H9 (cell line): ENCODE measurements around the gene GRIA1. TPM values are rescaled to one million over a fixed set of nuclear protein-coding genes. Genes with fewer than 3 reads are reported as not detected.

Experiments
- DNase-seq: peaks from one replicate; pipeline ENCODE4 v3.0.0-alpha.2; 2017
- H2AFZ ChIP-seq: one replicate; pipeline ENCODE4 v1.6.1; 2013; ENCODE audit warnings: mild to moderate bottlenecking, low read length, control low read depth, moderate library complexity
- H2AK5ac ChIP-seq: 2 replicates; pipeline ENCODE4 v1.6.1; 2013; ENCODE audit warnings: low read length, control low read depth, mixed read lengths; ENCODE audit not compliant: insufficient read length
- H2BK120ac ChIP-seq: one replicate; pipeline ENCODE4 v1.6.1; 2013; ENCODE audit warnings: low read depth, mild to moderate bottlenecking, low read length, control low read depth, inconsistent platforms; ENCODE audit not compliant: poor library complexity, severe bottlenecking
- H2BK12ac ChIP-seq: 2 replicates; pipeline ENCODE4 v1.6.1; 2013; ENCODE audit warnings: low read length, control low read depth, mixed read lengths, low read depth; ENCODE audit not compliant: insufficient read length
- H2BK15ac ChIP-seq: 2 replicates; pipeline ENCODE4 v1.6.1; 2013; ENCODE audit warnings: low read depth, low read length, control low read depth
- H2BK20ac ChIP-seq: one replicate; pipeline ENCODE4 v1.6.1; 2013; ENCODE audit warnings: low read depth, mild to moderate bottlenecking, low read length, control low read depth, inconsistent platforms; ENCODE audit not compliant: poor library complexity, severe bottlenecking
- H2BK5ac ChIP-seq: 2 replicates; pipeline ENCODE4 v1.6.1; 2013; ENCODE audit warnings: low read length, control low read depth, mixed read lengths; ENCODE audit not compliant: insufficient read length
- H3K14ac ChIP-seq: 2 replicates; pipeline ENCODE4 v1.6.1; 2013; ENCODE audit warnings: low read length, control low read depth; ENCODE audit not compliant: insufficient read depth
- H3K18ac ChIP-seq: 2 replicates; pipeline ENCODE4 v1.6.1; 2013; ENCODE audit warnings: low read depth, mild to moderate bottlenecking, mixed read lengths, low read length, control low read depth; ENCODE audit not compliant: insufficient read length
- H3K23ac ChIP-seq: 2 replicates; pipeline ENCODE4 v1.6.1; 2013; ENCODE audit warnings: low read length, control low read depth, mixed read lengths, low read depth; ENCODE audit not compliant: insufficient read length
- H3K23me2 ChIP-seq: 2 replicates; pipeline ENCODE4 v1.6.1; 2013; ENCODE audit warnings: low read depth, mild to moderate bottlenecking, mixed read lengths, low read length, control low read depth; ENCODE audit not compliant: insufficient read length, poor library complexity, severe bottlenecking
- H3K27ac ChIP-seq: 2 replicates; pipeline ENCODE4 v1.5.1; 2013; ENCODE audit warnings: low read length, control low read depth, mixed read lengths, low read depth; ENCODE audit not compliant: insufficient read length
- H3K27me3 ChIP-seq: 2 replicates; pipeline ENCODE4 v1.6.1; 2013; ENCODE audit warnings: low read length, control low read depth, inconsistent platforms; ENCODE audit not compliant: insufficient read depth
- H3K4ac ChIP-seq: 2 replicates; pipeline ENCODE4 v1.6.1; 2013; ENCODE audit warnings: low read depth, mild to moderate bottlenecking, control low read depth, inconsistent platforms, low read length, moderate library complexity
- H3K4me1 ChIP-seq: 2 replicates; pipeline ENCODE4 v1.6.1; 2013; ENCODE audit warnings: low read length, control low read depth, inconsistent platforms; ENCODE audit not compliant: insufficient read depth
- H3K4me2 ChIP-seq: 2 replicates; pipeline ENCODE4 v1.6.1; 2013; ENCODE audit warnings: low read length, control low read depth, mixed read lengths; ENCODE audit not compliant: insufficient read length, insufficient read depth
- H3K56ac ChIP-seq: 2 replicates; pipeline ENCODE4 v1.6.1; 2013; ENCODE audit warnings: low read depth, mild to moderate bottlenecking, mixed read lengths, low read length, control low read depth; ENCODE audit not compliant: insufficient read length
- H3K79me1 ChIP-seq: 2 replicates; pipeline ENCODE4 v1.6.1; 2013; ENCODE audit warnings: low read depth, mild to moderate bottlenecking, moderate library complexity, low read length, control low read depth, inconsistent platforms; ENCODE audit not compliant: insufficient read depth, poor library complexity, severe bottlenecking
- H3K79me2 ChIP-seq: 2 replicates; pipeline ENCODE4 v1.6.1; 2013; ENCODE audit warnings: low read length, control low read depth, inconsistent platforms; ENCODE audit not compliant: insufficient read depth
- H3K9ac ChIP-seq: 2 replicates; pipeline ENCODE4 v1.6.1; 2013; ENCODE audit warnings: low read length, control low read depth, mixed read lengths; ENCODE audit not compliant: insufficient read length; ENCODE audit errors: extremely low read depth
- H3K9me3 ChIP-seq: one replicate; pipeline ENCODE4 v1.6.1; 2013; ENCODE audit warnings: low read depth, low read length, inconsistent platforms; ENCODE audit not compliant: control insufficient read depth
- H3T11ph ChIP-seq: one replicate; pipeline ENCODE4 v1.6.1; 2013; ENCODE audit warnings: mild to moderate bottlenecking, low read length, control low read depth, inconsistent platforms
- H4K20me1 ChIP-seq: one replicate; pipeline ENCODE4 v1.6.1; 2013; ENCODE audit not compliant: control insufficient read depth, insufficient read length, insufficient read depth
- H4K5ac ChIP-seq: 2 replicates; pipeline ENCODE4 v1.6.1; 2013; ENCODE audit warnings: low read depth, mild to moderate bottlenecking, mixed read lengths, low read length, control low read depth; ENCODE audit not compliant: insufficient read length
- H4K8ac ChIP-seq: replicated peaks from 2 replicates; pipeline ENCODE4 v1.6.1; 2013; ENCODE audit warnings: low read length, control low read depth, mixed read lengths, low read depth; ENCODE audit not compliant: insufficient read length
- H4K91ac ChIP-seq: 2 replicates; pipeline ENCODE4 v1.6.1; 2013; ENCODE audit warnings: low read depth, mild to moderate bottlenecking, moderate library complexity, mixed read lengths, low read length, control low read depth; ENCODE audit not compliant: insufficient read length
- H3K27ac Mint-ChIP-seq, 3 experiments: 2 replicates in 2 of 3; 3 replicates in 1 of 3; pipeline ENCODE4 v1.8.0; 2020 to 2021; ENCODE audit warnings: mixed read lengths in 3 of 3, mild to moderate bottlenecking in 1 of 3, moderate library complexity in 1 of 3
- H3K27me3 Mint-ChIP-seq: 2 replicates; pipeline ENCODE4 v1.8.0; 2021; ENCODE audit warnings: low read depth, mild to moderate bottlenecking, moderate library complexity, mixed read lengths
- H3K36me3 Mint-ChIP-seq, 3 experiments: 2 replicates in 2 of 3; 3 replicates in 1 of 3; pipeline ENCODE4 v1.8.0; 2020 to 2021; ENCODE audit warnings: low read depth in 3 of 3, mixed read lengths in 3 of 3; ENCODE audit not compliant: insufficient read depth in 1 of 3
- H3K4me1 Mint-ChIP-seq, 2 experiments: 2 replicates each; pipeline ENCODE4 v1.8.0; 2020; ENCODE audit warnings: mixed read lengths in 2 of 2
- H3K4me3 Mint-ChIP-seq, 2 experiments: 2 replicates in 1 of 2; 3 replicates in 1 of 2; pipeline ENCODE4 v1.8.0; 2020 to 2021; ENCODE audit warnings: mild to moderate bottlenecking in 2 of 2, mixed read lengths in 2 of 2, moderate library complexity in 1 of 2
- H3K9me3 Mint-ChIP-seq, 2 experiments: 2 replicates in 1 of 2; 3 replicates in 1 of 2; pipeline ENCODE4 v1.8.0; 2020; ENCODE audit warnings: mild to moderate bottlenecking in 2 of 2, mixed read lengths in 2 of 2, moderate library complexity in 1 of 2
- WGBS: extraction: QIAGEN DNeasy Blood & Tissue Kit; methylation state at CpG from one replicate; pipeline ENCODE4 v1.1.7; 2013; ENCODE audit warnings: missing lambda C conversion rate, low lambda C conversion rate, mixed read lengths; ENCODE audit not compliant: insufficient read length; ENCODE audit errors: extremely low coverage; 5-methylcytosine and 5-hydroxymethylcytosine counted together
- total RNA-seq: library from RNA; stranded (reverse); gene quantifications from 2 replicates; pipeline ENCODE4 v1.2.1, GENCODE V29; 2021
- TF ChIP-seq, protein P1 (sequence below): fragments of 200-600 bp; sonication (generic); conservative IDR thresholded peaks from 3 replicates; pipeline ENCODE4 v1.8.0; 2021; ENCODE audit warnings: antibody characterized with exemption, mild to moderate bottlenecking

The GRIA1 gene
- total RNA-seq, 1 experiment from 2014 or later: 0.52 TPM

GRCh38 chr5:153447534-153447933 is 42.9 kb upstream of the GRIA1 start:
- TF ChIP-seq, protein P1, sequence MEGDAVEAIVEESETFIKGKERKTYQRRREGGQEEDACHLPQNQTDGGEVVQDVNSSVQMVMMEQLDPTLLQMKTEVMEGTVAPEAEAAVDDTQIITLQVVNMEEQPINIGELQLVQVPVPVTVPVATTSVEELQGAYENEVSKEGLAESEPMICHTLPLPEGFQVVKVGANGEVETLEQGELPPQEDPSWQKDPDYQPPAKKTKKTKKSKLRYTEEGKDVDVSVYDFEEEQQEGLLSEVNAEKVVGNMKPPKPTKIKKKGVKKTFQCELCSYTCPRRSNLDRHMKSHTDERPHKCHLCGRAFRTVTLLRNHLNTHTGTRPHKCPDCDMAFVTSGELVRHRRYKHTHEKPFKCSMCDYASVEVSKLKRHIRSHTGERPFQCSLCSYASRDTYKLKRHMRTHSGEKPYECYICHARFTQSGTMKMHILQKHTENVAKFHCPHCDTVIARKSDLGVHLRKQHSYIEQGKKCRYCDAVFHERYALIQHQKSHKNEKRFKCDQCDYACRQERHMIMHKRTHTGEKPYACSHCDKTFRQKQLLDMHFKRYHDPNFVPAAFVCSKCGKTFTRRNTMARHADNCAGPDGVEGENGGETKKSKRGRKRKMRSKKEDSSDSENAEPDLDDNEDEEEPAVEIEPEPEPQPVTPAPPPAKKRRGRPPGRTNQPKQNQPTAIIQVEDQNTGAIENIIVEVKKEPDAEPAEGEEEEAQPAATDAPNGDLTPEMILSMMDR: no peak
- no peak overlapping the region for H4K91ac ChIP-seq
- no CpG with 5 or more reads among the region's 8 CpGs for WGBS
- no peak overlapping the region for H3K4me2 ChIP-seq
- no peak overlapping the region for H2BK5ac ChIP-seq
- Mint-ChIP-seq H3K36me3 (no peaks in the 10 kb centered on the region), H3K9me3 (peaks cover 0 to 3% of the 10 kb centered on the region in 2 experiments; a peak in 1 of 5 replicates), H3K27me3 (no peaks in the 10 kb centered on the region), H3K27ac (no peak overlapping the region), H3K4me1 (peaks cover 17 to 26% of the 10 kb centered on the region in 2 experiments), H3K4me3 (no peak overlapping the region)
- H2AFZ ChIP-seq: no peak overlapping the region
- no peaks in the 10 kb centered on the region for H3K79me2 ChIP-seq
- H2BK20ac ChIP-seq: no peak overlapping the region
- H2BK120ac ChIP-seq: no peak overlapping the region
- no peaks in the 10 kb centered on the region for H3K27me3 ChIP-seq
- no peak overlapping the region for H3K23ac ChIP-seq
- no peak overlapping the region for H3K27ac ChIP-seq
- no peak for DNase-seq
- H3K18ac ChIP-seq: no peak overlapping the region
- H3K23me2 ChIP-seq: no peaks in the 10 kb centered on the region
- H3K4me1 ChIP-seq: no peaks in the 10 kb centered on the region
- H2BK12ac ChIP-seq: no peak overlapping the region
- no peaks in the 10 kb centered on the region for H3K9me3 ChIP-seq
- H3K79me1 ChIP-seq: no peaks in the 10 kb centered on the region
- no peak overlapping the region for H4K5ac ChIP-seq
- H3T11ph ChIP-seq: no peak overlapping the region
- no peak overlapping the region for H3K9ac ChIP-seq
- no peak overlapping the region for H3K56ac ChIP-seq
- no peak overlapping the region for H2BK15ac ChIP-seq
- H2AK5ac ChIP-seq: no peak overlapping the region
- no peak overlapping the region for H3K14ac ChIP-seq
- H4K20me1 ChIP-seq: no peaks in the 10 kb centered on the region
- H4K8ac ChIP-seq: no peak overlapping the region
- H3K4ac ChIP-seq: no peak overlapping the region
